ENCODE results near the gene RTL1. TPM values are rescaled to one million over a fixed set of nuclear protein-coding genes. Genes with fewer than 3 reads are reported as not detected.

Gene RTL1
- total and polyA plus RNA-seq, 8 donors = 0.06 to 0.20 (median 0.10) TPM; not detected in 2

GRCh38 chr14:100901391-100902183 is 1.9 kb downstream of the RTL1 start:
- no peak overlapping the region for H3K4me3 ChIP-seq
- ATAC-seq (no peak), DNase-seq (peak in 1 of 4 donors; percentile 29)
- H3K27me3 ChIP-seq = peaks cover 24 to 97% of the 10 kb centered on the region in 2 donors
- TF ChIP-seq CTCF (IDR thresholded peaks at IDR 0.05) = no peak
- intact Hi-C loops (cut with DNase I) = no loop called here
- no peaks in the 10 kb centered on the region for H3K36me3 ChIP-seq
- H3K9me3 ChIP-seq = no peaks in the 10 kb centered on the region
- H3K27ac ChIP-seq = no peak overlapping the region
- peaks cover 0 to 9% of the 10 kb centered on the region in 2 donors for H3K4me1 ChIP-seq

- Histone ChIP-seq H3K9me3 (no peaks in the 10 kb centered on the region), H3K27me3 (peaks cover 24 to 97% of the 10 kb centered on the region in 2 donors), H3K27ac (no peak overlapping the region), H3K4me1 (peaks cover 0 to 9% of the 10 kb centered on the region in 2 donors), H3K36me3 (no peaks in the 10 kb centered on the region), H3K4me3 (no peak overlapping the region)
- DNase-seq = peak in 1 of 4 donors; percentile 11
- ATAC-seq = peak; percentile 55
- no peak for TF ChIP-seq CTCF (IDR thresholded peaks at IDR 0.05)
- intact Hi-C loops (cut with DNase I) = no loop called here
These were observed 2.6 kb downstream of the RTL1 start for GRCh38 chr14:100900837-100901390.

GRCh38 chr14:100899884-100900771 is 3.4 kb downstream of the RTL1 start:
- H3K4me3 ChIP-seq = no peak overlapping the region
- ATAC-seq (peak; percentile 33), DNase-seq (peak in 2 of 4 donors; percentile 5 to 14)
- no peak for TF ChIP-seq CTCF (IDR thresholded peaks at IDR 0.05)
- H3K9me3 ChIP-seq = no peaks in the 10 kb centered on the region
- no peak overlapping the region for H3K27ac ChIP-seq
- no peaks in the 10 kb centered on the region for H3K36me3 ChIP-seq
- H3K4me1 ChIP-seq = peaks cover 0 to 9% of the 10 kb centered on the region in 2 donors
- H3K27me3 ChIP-seq = peaks cover 24 to 97% of the 10 kb centered on the region in 2 donors
- intact Hi-C loops (cut with DNase I) = no loop called here

GRCh38 chr14:100898935-100899883 is 4.3 kb downstream of the RTL1 start:
- TF ChIP-seq CTCF (IDR thresholded peaks at IDR 0.05) = no peak
- DNase-seq (peak in 2 of 4 donors; percentile 16 to 49), ATAC-seq (no peak)
- Histone ChIP-seq H3K4me1 (peaks cover 0 to 9% of the 10 kb centered on the region in 2 donors), H3K36me3 (no peaks in the 10 kb centered on the region), H3K9me3 (no peaks in the 10 kb centered on the region), H3K27me3 (peaks cover 18 to 96% of the 10 kb centered on the region in 2 donors), H3K27ac (no peak overlapping the region), H3K4me3 (no peak overlapping the region)
- intact Hi-C loops (cut with DNase I) = no loop called here
